ENCODE data around the gene TMEM14B.
A peak's percentile ranks its signal among the peaks of the same experiment; 100 is the strongest.
"Not testable (repeated sequence)": the region's sequence is repeated elsewhere in the genome, so short reads cannot be mapped to it uniquely, and the experiment has no call there.

TMEM14B gene

DNA sequence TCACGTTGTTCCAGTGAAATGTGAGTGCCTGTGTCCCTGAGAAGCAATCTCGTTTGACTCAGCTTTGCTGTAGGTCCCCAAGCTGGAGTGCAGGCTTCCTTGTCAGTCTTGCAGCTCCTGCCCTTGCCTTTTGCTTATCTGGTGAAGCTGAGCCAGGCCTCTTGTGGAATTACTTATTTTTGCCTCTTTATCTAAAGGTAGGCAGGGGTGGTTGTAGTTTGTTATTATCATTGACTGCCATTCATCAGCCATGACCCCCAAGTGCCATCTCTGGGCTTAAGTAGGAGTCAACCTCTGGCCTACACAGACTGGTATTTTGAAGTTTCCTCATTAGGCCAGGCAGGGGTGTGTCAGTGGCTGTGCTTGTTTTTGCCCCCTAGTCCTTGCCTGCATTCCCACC, 2.1 kb downstream of the TMEM14B start:
- no peak for DNase-seq

DNA sequence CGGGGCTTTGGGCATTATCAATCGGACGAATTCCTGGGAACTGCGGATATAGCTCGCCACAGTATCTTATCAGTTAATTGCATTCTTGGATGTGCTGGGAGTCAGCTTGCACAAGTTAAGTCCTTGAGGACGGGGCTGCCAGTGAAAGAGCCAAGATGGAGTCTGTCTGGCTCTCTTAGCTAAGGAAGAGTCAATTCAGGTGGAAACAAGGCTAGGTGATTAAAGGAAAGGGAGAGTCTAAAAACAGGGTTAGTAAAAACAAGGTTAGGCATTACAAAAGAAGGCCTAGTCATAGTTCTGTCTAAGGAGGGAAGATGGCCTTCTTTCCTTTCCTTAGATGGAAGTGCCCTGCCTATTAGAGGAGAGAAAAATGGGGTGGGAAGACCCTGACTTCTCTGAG, 3.0 kb downstream of the TMEM14B start:
- DNase-seq, result not testable (repeated sequence)

DNA sequence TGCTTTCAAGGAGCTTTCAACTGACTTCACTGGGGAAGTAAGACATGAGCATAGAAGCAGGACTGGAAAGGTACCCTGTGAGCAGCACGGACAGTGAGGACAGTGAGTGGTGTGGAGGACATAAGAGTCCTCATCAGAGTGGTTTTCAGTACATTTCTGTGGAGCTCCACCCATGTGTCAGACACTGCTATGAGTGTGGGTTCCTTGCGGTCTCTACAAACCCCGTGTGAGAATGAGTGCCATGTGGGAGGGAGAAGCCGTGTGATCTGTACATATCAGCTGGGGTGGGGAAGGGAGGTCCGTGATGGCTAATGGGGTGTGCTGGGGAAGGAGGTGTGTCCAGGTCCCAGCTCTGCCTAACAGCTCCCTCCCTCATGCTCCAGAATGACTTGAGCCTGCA, 4.2 kb downstream of the TMEM14B start:
- not testable (repeated sequence) for DNase-seq

DNA sequence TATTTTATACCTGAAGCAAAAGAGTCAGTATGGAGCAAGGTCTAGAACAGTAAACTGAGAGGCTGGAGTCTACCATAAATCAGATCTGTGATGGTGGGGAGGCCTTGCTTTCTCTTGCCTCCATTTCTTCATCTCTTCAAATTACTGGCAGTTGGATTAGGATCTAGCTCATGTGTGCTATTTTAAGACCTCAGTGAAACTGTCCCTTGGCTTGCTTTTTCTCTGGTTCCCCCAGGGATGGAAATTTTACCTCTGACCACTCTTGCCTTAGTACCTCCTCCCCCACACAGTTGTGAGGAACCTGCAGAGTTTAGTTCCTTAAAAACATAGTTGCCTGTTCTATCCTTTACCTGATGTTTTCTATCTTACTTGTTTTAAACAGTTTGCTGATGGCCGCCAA, 8.5 kb downstream of the TMEM14B start:
- DNase-seq, result no peak

DNA sequence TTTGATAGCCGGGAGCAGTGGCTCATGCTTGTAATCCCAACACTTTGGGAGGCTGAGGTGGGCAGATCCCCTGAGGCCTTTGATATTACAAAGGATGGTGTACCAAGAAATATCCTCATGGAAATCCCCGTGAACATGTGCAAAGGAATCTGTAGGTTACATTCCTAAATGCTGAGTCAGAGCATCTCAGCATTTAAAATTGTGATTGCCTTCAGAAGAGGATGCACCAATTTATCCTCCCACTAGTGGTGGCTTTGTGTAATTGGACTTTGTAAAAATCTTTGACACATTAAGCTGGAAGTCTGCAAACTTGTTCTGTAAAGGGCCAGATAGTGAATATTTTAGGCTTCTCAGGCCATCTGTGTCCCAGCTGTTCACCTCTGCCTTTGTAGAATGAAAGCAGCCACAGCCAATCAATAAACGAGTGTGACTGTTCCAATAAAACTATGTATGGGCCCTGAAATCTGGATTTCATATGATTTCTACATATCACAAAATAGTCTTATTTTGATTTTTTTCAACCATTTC, 11.8 kb downstream of the TMEM14B start:
- DNase-seq, result no peak

DNA sequence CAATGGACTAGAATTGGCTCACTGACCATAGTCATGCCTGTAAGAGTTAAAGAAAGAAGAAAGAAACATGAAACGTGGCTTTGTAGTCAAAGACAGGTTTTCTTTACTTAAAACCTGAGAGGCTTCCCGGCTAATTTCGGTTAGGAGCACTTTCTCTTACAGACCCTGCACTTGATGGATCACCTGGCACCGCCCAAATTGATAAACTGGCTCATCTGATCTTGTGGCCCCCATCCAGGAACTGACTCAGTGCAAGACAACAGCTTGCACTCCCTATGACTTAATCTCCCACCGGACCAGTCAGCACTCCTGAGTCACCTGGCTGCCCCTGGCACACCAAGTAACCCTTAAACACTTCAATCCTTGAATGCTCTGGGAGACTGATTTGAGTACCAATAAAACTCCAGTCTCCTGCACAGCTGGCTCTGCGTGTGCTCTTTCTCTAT, 12.3 kb downstream of the TMEM14B start:
- DNase-seq, result no peak

DNA sequence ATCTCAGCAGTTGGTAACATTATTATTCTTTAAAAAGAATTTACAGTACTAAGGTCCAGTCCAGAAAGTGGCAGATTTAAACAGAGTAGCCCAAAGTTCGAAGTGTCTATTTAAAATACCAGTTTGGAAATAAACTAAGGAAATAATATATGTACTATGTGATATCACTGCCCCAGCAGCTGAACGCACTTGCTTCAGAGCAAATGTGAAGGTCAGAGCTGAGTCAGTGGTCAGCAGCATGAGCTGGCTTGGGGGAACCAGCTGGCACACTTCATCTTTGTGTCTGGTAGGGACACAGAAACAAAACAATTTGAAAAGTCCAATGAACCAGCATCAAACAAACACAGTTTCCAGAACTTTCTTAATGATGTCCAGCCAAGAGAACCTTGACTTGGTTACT, 15.4 kb downstream of the TMEM14B start:
- DNase-seq, result no peak

DNA sequence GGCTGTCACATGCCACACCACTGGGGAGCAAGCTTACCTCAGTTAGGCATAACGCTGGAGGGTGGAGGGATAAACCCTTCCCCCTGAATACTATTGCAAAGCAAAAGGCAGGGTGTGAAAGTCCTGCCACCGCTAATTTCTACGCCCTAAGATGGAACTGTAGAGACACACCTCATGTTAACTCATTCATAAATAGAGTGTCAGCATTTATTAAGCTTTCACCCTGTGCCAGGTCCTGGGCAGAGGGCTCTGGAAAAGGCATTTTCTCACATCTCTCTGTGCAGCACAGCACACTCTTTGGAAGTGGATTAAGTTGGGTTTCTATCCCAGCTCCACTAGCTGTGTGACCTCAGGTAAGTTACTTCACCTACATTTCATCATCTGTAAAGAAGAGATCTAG, 21.8 kb downstream of the TMEM14B start:
- DNase-seq, result no peak

DNA sequence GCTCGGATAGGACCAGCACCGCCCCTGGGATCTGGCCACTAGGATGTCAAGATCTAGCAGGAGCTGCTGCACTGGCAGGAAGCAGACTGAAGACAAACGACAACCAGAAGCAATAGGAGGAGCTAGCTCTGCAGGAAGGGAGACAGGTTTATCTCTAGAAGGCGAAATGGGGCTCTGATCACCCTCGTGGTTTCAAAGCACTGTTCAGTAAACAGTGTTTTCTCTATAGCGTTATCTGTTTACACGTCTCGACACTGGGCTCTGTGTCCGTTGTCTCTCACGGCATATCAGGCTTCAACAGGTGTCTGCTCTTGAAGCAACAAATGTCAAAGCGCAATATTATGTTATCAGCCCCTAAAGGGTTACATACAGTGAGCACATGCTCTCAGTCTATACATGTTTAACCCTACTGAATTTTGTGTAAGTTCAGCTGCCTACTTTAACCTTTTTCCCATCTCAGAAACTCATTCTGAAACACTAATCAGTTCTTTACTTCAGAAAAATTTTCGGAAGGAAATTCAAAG, 23.8 kb downstream of the TMEM14B start:
- DNase-seq, result no peak

DNA sequence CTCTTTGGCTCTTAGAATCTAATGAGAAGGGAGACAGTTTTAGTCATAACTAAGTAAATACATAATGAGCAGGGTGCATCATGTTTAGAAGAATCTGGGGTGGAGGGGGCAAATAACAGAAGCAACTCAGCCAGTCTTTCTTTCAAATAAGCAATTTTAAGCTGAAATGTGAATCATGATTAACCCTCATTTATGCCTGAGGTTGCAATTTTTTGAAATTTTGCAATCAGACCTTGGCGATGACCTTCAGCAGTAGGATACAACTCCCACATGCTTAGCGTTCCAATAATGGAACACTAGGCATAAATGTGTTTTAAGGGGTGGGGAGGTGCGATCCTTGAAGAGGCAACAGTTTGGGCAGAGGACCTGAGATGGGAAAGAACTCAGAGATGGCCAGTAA, 30.6 kb downstream of the TMEM14B start:
- no peak for DNase-seq

DNA sequence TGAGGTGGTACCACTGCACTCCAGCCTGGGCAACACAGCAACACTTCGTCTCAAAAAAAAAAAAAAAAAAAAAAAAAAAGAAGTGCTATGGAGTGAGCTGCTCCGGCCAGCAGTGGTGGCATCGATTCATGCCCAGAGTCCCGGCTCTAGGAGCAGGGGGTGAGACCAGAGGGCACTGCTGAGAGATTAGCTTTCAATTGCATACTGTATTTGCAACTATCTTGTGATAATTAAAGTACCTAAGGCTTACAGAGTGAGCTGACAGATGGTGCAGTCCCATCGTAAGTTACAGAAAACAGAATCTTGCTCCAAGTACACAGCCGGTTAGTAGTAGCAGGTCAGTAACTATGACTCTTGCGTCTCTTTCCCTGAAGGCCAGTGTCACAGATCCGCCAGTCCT, 31.5 kb downstream of the TMEM14B start:
- DNase-seq, result no peak

DNA sequence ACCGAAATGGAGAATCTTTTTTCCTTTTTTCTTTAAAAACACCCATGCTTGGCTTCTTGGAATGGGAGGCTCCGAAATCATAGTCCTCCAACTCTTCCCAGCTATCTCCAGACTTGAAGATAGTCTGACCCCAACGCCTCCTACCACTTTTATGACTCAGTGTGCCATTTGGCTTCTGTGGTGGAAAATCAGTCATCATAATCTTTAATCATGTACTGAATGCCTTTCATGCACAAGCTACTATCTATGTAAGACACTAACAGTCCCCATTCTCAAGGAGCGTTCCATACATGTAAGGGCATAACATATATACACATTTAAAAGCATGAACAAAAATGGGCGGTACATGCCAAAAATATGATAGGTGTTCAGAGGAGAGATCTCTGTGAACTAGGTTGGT, 44.1 kb downstream of the TMEM14B start:
- DNase-seq, result no peak

DNA sequence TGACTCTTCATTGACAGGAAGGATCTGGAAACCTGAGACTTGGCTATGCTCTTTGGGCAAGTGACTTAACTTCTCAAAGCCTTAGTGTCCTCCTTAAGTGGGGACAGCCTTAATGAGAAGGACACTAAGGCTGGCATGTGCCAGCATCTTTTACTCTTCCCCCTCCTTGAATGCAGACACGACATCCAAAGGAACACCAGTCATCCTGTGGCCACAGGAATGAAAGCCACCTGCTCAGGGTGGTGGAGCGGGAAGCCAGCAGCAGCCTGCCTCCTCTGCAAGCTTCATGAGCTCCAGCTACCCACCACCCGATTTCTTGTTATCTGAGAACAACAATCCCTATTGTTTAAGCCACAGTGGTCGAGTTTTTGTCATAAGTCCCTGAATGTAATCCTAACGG, 44.5 kb downstream of the TMEM14B start:
- DNase-seq, result no peak

DNA sequence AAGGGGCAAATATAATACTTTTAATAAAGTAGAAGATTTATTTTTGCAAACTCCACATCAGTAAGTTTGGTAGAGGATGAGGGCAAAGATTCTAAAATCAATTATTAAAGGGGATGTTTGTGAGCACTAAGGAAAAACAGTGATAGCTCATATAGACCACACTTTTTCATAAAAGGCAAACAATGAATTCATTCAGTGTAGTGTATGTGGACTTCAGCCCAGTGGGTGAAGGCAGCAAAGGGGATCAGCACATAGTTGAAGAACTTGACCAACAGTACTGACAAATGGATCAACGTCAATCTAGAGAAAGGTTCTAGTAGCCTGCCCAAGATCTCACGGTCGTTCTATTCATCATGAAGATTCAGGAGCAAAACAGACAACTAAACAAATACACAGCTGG, 45.4 kb downstream of the TMEM14B start:
- DNase-seq, result no peak

DNA sequence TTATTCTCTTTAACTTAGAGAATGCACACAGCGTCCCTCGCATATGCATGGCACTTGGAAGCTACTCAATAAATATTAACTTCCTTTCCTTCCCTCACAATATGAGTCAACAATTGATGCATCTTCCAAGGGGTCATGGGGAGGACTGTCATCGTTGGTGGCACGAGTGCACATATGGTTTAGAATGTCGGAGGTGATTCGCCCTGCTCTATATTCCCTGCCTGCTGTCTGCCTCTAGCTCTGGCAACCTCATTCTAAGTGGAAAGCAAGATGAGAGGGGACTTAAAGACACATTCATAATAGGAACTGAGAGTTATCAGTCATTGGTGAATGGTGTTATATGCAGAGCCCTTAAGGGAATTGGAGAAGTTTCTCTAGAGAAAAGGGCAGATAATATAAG, 46.1 kb downstream of the TMEM14B start:
- no peak for DNase-seq

DNA sequence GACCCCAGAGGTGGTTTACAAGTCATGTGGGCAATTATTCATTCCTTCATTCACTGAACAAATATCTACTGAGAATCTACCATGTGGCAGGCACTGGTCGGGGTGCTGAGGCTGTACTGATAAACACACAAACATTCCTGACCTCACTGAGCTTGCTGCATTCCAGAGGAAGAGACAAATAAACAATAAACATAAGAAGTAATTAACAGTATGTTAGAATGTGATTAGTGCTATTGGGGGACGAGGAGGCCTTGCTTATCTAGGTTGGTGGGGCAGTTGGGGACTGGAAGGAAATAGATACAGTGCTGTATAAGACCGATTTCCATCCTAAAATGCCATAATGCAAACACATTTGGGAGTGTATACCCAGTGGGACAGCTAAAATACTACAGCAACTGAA, 46.6 kb downstream of the TMEM14B start:
- DNase-seq, result no peak

DNA sequence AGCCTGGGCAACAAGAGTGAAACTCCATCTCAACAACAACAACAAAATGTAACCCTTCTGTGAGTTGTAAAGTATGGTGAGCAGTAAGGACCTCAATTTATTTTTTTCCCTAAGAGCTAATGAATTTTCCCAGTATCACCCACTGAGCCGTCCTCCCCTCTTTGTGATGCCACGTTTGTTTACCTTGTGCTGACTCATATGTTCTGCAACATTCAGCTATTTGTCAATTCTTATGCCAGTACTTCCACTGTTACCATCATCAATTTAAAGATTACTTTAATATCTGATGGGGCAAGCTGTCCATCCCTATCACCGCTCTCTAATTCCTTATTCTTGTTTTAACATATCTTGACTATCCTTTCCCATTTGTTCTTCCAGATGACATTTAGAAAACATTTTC, 53.2 kb downstream of the TMEM14B start:
- no peak for DNase-seq

DNA sequence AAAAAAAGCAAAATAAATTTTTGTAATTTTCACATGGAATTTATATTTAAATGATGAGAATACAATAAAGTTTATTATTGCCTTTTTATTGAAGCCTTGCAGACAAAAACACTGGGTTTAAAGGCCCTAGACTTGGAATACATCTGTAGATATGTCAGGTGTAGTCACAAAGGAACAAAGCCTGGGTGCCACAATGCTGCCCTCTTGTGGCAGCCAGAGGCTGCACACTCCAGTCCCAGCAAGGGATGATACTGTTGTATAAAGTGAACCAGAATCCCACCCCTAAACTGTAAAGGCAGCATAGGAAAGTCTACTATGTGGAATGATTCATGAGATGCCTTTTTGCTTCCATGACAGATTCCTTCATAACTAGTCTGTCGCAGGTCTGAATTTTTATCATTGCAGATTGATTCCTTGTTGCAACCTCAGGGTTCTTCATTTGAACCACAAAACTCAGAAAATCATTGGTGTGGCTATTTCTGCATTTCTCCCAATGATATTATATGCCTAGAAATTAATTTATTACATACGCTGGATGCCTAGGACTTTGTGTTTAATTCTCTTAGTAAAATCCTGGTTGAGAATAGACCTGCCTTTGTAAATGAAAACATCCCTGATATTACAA, 53.7 kb downstream of the TMEM14B start:
- peak; percentile 35 for DNase-seq
